SH-SY5Y (cell line): ENCODE results near the gene SNX5.

Experiments used
- GATA2 ChIP-seq: IDR thresholded peaks from 2 replicates; pipeline ENCODE4 v1.6.1; 2011; ENCODE audit warnings: mild to moderate bottlenecking, low read depth, low read length
- GATA3 ChIP-seq: IDR thresholded peaks from 2 replicates; pipeline ENCODE4 v1.6.1; 2011; ENCODE audit warnings: low read depth, mild to moderate bottlenecking, low read length, moderate library complexity

DNA sequence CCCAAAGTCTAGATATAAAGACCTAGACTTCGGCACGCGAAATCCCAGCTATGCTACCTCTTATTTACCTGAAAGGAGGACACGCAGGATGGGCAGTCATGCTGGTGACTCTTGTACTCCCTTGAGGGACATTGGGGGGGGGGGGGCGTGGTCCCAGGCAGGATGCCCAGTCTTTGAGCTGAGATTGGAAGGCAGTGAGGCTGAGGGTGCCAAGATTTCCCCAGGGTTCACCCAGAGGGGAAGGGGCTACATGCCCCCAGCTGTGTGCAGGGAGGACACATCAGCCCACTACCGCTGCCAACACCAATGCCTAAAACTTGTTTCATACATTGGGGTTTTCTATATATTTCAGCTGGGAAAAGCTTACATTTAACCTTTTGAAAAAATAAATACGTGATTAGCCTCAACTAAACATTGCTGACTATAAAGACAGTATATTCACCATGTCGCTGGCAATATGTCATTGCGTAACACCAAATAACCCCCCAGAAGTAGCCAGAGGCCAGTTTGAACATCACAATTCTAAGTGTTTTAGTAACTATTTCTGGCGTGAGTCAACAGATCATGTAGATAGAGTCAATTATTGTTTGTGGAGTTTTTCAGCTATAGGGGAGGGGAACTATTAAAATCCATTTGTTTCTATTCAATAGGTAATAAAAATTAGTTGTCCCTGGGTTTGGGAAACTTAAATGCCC is 21.8 kb upstream of the SNX5 start:
- TF ChIP-seq GATA3: no peak
- TF ChIP-seq GATA2: no peak
